IMR-90 (cell line): ENCODE data around the gene DHX34. TPM values are rescaled to one million over a fixed set of nuclear protein-coding genes. Genes with fewer than 3 reads are reported as not detected.

Experiments used
- ATAC-seq: fragments of 200-7000 bp; cut with Tn5 transposase; 2 replicates; pipeline ENCODE4 v1.9.1; 2020; ENCODE audit warnings: low read depth, mild to moderate bottlenecking, moderate library complexity
- BruUV-seq: library from RNA; stranded (reverse); fragments of 400-500 nt; replicated peaks from 2 replicates; lab custom pipeline; 2021; lab: Mats Ljungman, UMichigan
- CTCF ChIA-PET: fragments of 300-600 bp; formaldehyde crosslinking; extraction: SDS; loops from one replicate; lab custom pipeline; 2021; ENCODE audit warnings: antibody characterized with exemption; lab: Yijun Ruan, JAX
- POLR2A ChIA-PET: fragments of 300-600 bp; sonication (Branson Sonifier 250); formaldehyde crosslinking; loops from one replicate; lab custom pipeline; 2022; ENCODE audit warnings: antibody characterized with exemption; ENCODE audit not compliant: unreplicated experiment; lab: Charles Lee
- DNase-seq: peaks from one replicate; pipeline ENCODE4 v3.0.0; 2013
- H2AFZ ChIP-seq: replicated peaks from 2 replicates; pipeline ENCODE3; 2013; ENCODE audit warnings: low read length, mild to moderate bottlenecking; ENCODE audit not compliant: poor library complexity
- H2AK5ac ChIP-seq: 2 replicates; pipeline ENCODE4 v1.6.1; 2013; ENCODE audit warnings: low read depth, low read length, inconsistent platforms
- H2AK9ac ChIP-seq: replicated peaks from 2 replicates; pipeline ENCODE3; 2013; ENCODE audit warnings: mild to moderate bottlenecking, low read depth, low read length, moderate library complexity; ENCODE audit not compliant: poor library complexity
- H2BK120ac ChIP-seq: 2 replicates; pipeline ENCODE4 v1.6.1; 2013; ENCODE audit warnings: low read depth, low read length, inconsistent platforms
- H2BK15ac ChIP-seq: 3 replicates; pipeline ENCODE4 v1.6.1; 2013; ENCODE audit warnings: low read depth, low read length, inconsistent platforms
- H2BK20ac ChIP-seq: 2 replicates; pipeline ENCODE4 v1.6.1; 2013; ENCODE audit warnings: low read depth, mild to moderate bottlenecking, inconsistent platforms, low read length, moderate library complexity
- H2BK5ac ChIP-seq: 2 replicates; pipeline ENCODE4 v1.6.1; 2013; ENCODE audit warnings: mild to moderate bottlenecking, low read depth, low read length, inconsistent platforms; ENCODE audit not compliant: poor library complexity, severe bottlenecking
- H3K14ac ChIP-seq: replicated peaks from 2 replicates; pipeline ENCODE4 v1.6.1; 2013; ENCODE audit warnings: low read depth, low read length, inconsistent platforms
- H3K18ac ChIP-seq: 2 replicates; pipeline ENCODE4 v1.6.1; 2013; ENCODE audit warnings: low read depth, low read length, control low read depth
- H3K23ac ChIP-seq: 2 replicates; pipeline ENCODE4 v1.6.1; 2013; ENCODE audit warnings: low read depth, low read length, inconsistent platforms
- H3K27ac ChIP-seq: 2 replicates; pipeline ENCODE4 v1.5.1; 2013; ENCODE audit warnings: mild to moderate bottlenecking, control low read depth, low read length; ENCODE audit not compliant: insufficient read depth
- H3K27me3 ChIP-seq: 2 replicates; pipeline ENCODE4 v1.6.1; 2013; ENCODE audit warnings: low read length; ENCODE audit not compliant: control insufficient read depth, insufficient read depth
- H3K36me3 ChIP-seq: 2 replicates; pipeline ENCODE4 v1.6.1; 2013; ENCODE audit warnings: low read length, mixed read lengths; ENCODE audit not compliant: control insufficient read depth, insufficient read depth
- H3K4ac ChIP-seq: 2 replicates; pipeline ENCODE4 v1.6.1; 2013; ENCODE audit warnings: low read depth, low read length, inconsistent platforms
- H3K4me1 ChIP-seq: 2 replicates; pipeline ENCODE4 v1.6.1; 2013; ENCODE audit warnings: low read length, mixed read lengths; ENCODE audit not compliant: control insufficient read depth, insufficient read depth
- H3K4me2 ChIP-seq: 2 replicates; pipeline ENCODE4 v1.6.1; 2013; ENCODE audit warnings: low read depth, mild to moderate bottlenecking, control low read depth, low read length, moderate library complexity
- H3K4me3 ChIP-seq: 2 replicates; pipeline ENCODE4 v1.5.1; 2013; ENCODE audit warnings: low read depth, mild to moderate bottlenecking, control low read depth, low read length, moderate library complexity; ENCODE audit not compliant: insufficient read depth
- H3K56ac ChIP-seq: 2 replicates; pipeline ENCODE4 v1.6.1; 2013; ENCODE audit warnings: low read length, inconsistent platforms; ENCODE audit not compliant: insufficient read depth; ENCODE audit errors: extremely low read depth
- H3K79me1 ChIP-seq, 2 experiments: 2 replicates each; pipeline ENCODE4 v1.6.1; 2013; ENCODE audit warnings: low read length in 2 of 2, inconsistent platforms in 1 of 2, low read depth in 1 of 2
- H3K9ac ChIP-seq: 2 replicates; pipeline ENCODE4 v1.6.1; 2013; ENCODE audit warnings: low read depth, low read length, control low read depth
- H3K9me1 ChIP-seq: 2 replicates; pipeline ENCODE4 v1.6.1; 2013; ENCODE audit warnings: low read length, inconsistent platforms; ENCODE audit not compliant: insufficient read depth
- H3K9me3 ChIP-seq: 2 replicates; pipeline ENCODE4 v1.6.1; 2013; ENCODE audit warnings: low read length; ENCODE audit not compliant: control insufficient read depth, insufficient read depth
- H4K20me1 ChIP-seq: 2 replicates; pipeline ENCODE4 v1.6.1; 2013; ENCODE audit warnings: low read length, inconsistent platforms; ENCODE audit not compliant: insufficient read depth
- H4K5ac ChIP-seq: 2 replicates; pipeline ENCODE4 v1.6.1; 2013; ENCODE audit warnings: mild to moderate bottlenecking, low read depth, low read length, control low read depth
- H4K8ac ChIP-seq, 2 experiments: 2 replicates each; pipeline ENCODE4 v1.6.1; 2013; ENCODE audit warnings: low read depth in 2 of 2, low read length in 2 of 2, control low read depth in 1 of 2, inconsistent platforms in 1 of 2
- H4K91ac ChIP-seq: 2 replicates; pipeline ENCODE4 v1.6.1; 2013; ENCODE audit warnings: low read depth, low read length, inconsistent platforms; ENCODE audit not compliant: insufficient read depth
- BHLHE40 ChIP-seq: fragments of 150-350 bp; IDR thresholded peaks from 2 replicates; pipeline ENCODE4 v1.6.1; 2016; ENCODE audit warnings: mild to moderate bottlenecking, low read depth, low read length
- CTCF ChIP-seq: conservative IDR thresholded peaks from 2 replicates; pipeline ENCODE4 v1.5.1; 2012; ENCODE audit warnings: mild to moderate bottlenecking, low read depth, low read length, improper control_type of control experiment
- ELK1 ChIP-seq: fragments of 150-350 bp; IDR thresholded peaks from 2 replicates; pipeline ENCODE4 v1.6.1; 2016; ENCODE audit warnings: low read depth, mild to moderate bottlenecking, low read length, moderate library complexity, borderline replicate concordance
- FOS ChIP-seq: fragments of 150-350 bp; IDR thresholded peaks from 2 replicates; pipeline ENCODE4 v1.6.1; 2016; ENCODE audit warnings: low read depth, low read length
- MAFK ChIP-seq: IDR thresholded peaks from 2 replicates; pipeline ENCODE4 v1.6.1; 2012; ENCODE audit warnings: low read depth, low read length, improper control_type of control experiment
- MAZ ChIP-seq: IDR thresholded peaks from 2 replicates; pipeline ENCODE4 v1.6.1; 2012; ENCODE audit warnings: low read depth, mild to moderate bottlenecking, low read length, improper control_type of control experiment, moderate library complexity, borderline replicate concordance
- MXI1 ChIP-seq: IDR thresholded peaks from 2 replicates; pipeline ENCODE4 v1.6.1; 2012; ENCODE audit warnings: low read depth, mild to moderate bottlenecking, low read length, moderate library complexity, borderline replicate concordance
- RAD21 ChIP-seq: IDR thresholded peaks from 2 replicates; pipeline ENCODE4 v1.6.1; 2012; ENCODE audit warnings: low read length, improper control_type of control experiment
- RCOR1 ChIP-seq: IDR thresholded peaks from 2 replicates; pipeline ENCODE4 v1.6.1; 2012; ENCODE audit warnings: mild to moderate bottlenecking, low read length, improper control_type of control experiment; ENCODE audit not compliant: insufficient replicate concordance
- SMC3 ChIP-seq: fragments of 150-350 bp; IDR thresholded peaks from 2 replicates; pipeline ENCODE4 v1.6.1; 2016; ENCODE audit warnings: low read depth, mild to moderate bottlenecking, antibody characterized with exemption, low read length, moderate library complexity
- WGBS, 2 experiments: methylation state at CpG; one replicate each; pipeline versions ENCODE4 v1.1.5 to v1.1.7; 2013; ENCODE audit warnings: missing lambda C conversion rate in 2 of 2; ENCODE audit not compliant: insufficient read length in 1 of 2; ENCODE audit errors: extremely low coverage in 2 of 2; 5-methylcytosine and 5-hydroxymethylcytosine counted together
- dilution Hi-C: fragments of 300-500 bp; cut with HindIII; formaldehyde crosslinking; loops from one replicate; pipeline ENCODE4 v1.14.3; 2018; ENCODE audit warnings: low sequenced_read_pairs; ENCODE audit not compliant: unreplicated experiment
- in situ Hi-C: fragments of 300-500 bp; cut with MboI; formaldehyde crosslinking; loops from 3 replicates; pipeline ENCODE4 v1.14.3; 2019; ENCODE audit warnings: low sequenced_read_pairs, inconsistent platforms, mixed read lengths
- intact Hi-C: fragments of 100-400 bp; cut with micrococcal nuclease; formaldehyde crosslinking; loops from 2 replicates; pipeline ENCODE4 v1.10.0; 2022
- polyA plus RNA-seq, 3 experiments: library from polyadenylated mRNA; depleted of rRNA; stranded (reverse); fragments of >200 nt; gene quantifications; 2 replicates each; pipeline ENCODE4 v1.2.3, GENCODE V29; 2012; ENCODE audit warnings: low replicate concordance in 1 of 3
- total RNA-seq: library from RNA; depleted of rRNA; stranded (reverse); fragments of >200 nt; gene quantifications from 2 replicates; pipeline ENCODE4 v1.2.3, GENCODE V29; 2012
- TF ChIP-seq, protein P1 (sequence below): fragments of 150-350 bp; IDR thresholded peaks from 2 replicates; pipeline ENCODE4 v1.6.1; 2017; ENCODE audit warnings: mild to moderate bottlenecking, antibody characterized with exemption, low read length, low read depth

DHX34 gene
- total and polyA plus RNA-seq, 2 of the 4 experiments (the other 2 are of a cell fraction): 4.5 to 13.7 TPM

GRCh38 chr19:47339196-47339880, 9.8 kb upstream of the DHX34 start:
- H3K4ac ChIP-seq: no peak overlapping the region
- no peaks in the 10 kb centered on the region for H3K4me1 ChIP-seq
- H2BK120ac ChIP-seq: no peak overlapping the region
- no peak overlapping the region for H3K14ac ChIP-seq
- peaks cover 5% of the 10 kb centered on the region; the same call in 1 of the 2 replicates for H3K27me3 ChIP-seq
- H4K20me1 ChIP-seq: no peaks in the 10 kb centered on the region
- TF ChIP-seq MAZ (no peak), RCOR1 (no peak), MAFK (no peak), CTCF (no peak), BHLHE40 (no peak), MXI1 (no peak), ELK1 (no peak), SMC3 (no peak), RAD21 (no peak), FOS (no peak)
- TF ChIP-seq, protein P1, sequence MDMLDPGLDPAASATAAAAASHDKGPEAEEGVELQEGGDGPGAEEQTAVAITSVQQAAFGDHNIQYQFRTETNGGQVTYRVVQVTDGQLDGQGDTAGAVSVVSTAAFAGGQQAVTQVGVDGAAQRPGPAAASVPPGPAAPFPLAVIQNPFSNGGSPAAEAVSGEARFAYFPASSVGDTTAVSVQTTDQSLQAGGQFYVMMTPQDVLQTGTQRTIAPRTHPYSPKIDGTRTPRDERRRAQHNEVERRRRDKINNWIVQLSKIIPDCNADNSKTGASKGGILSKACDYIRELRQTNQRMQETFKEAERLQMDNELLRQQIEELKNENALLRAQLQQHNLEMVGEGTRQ: no peak
- in situ Hi-C loops: no loop called here
- no peak overlapping the region for H3K4me2 ChIP-seq
- no peak overlapping the region for H4K91ac ChIP-seq
- H3K56ac ChIP-seq: no peak overlapping the region
- no peak overlapping the region for H2AFZ ChIP-seq
- no peak overlapping the region for H2BK20ac ChIP-seq
- H3K27ac ChIP-seq: no peak overlapping the region
- H3K79me1 ChIP-seq: no peaks in the 10 kb centered on the region
- POLR2A ChIA-PET: no interaction called here
- H4K8ac ChIP-seq: no peak overlapping the region
- intact Hi-C loops: no loop called here
- H2AK5ac ChIP-seq: no peak overlapping the region
- BruUV-seq: no TSS peak
- CTCF ChIA-PET: no interaction called here
- H2BK5ac ChIP-seq: no peak overlapping the region
- no peaks in the 10 kb centered on the region for H3K36me3 ChIP-seq
- no peaks in the 10 kb centered on the region for H3K9me3 ChIP-seq
- H2AK9ac ChIP-seq: no peak overlapping the region
- 72% methylated on average over 4 of the region's 10 CpGs; no CpG with 5 or more reads in 1 of the 2 experiments for WGBS, 2 experiments
- H4K5ac ChIP-seq: no peak overlapping the region
- no peak for DNase-seq
- no peak overlapping the region for H2BK15ac ChIP-seq
- no peak overlapping the region for H3K18ac ChIP-seq
- H3K9me1 ChIP-seq: 0 out of 2 replicates have a peak, but pooled peaks cover 2% of the 10 kb centered on the region
- H3K9ac ChIP-seq: no peak overlapping the region
- no peak for ATAC-seq
- no peak overlapping the region for H3K23ac ChIP-seq
- dilution Hi-C loops: no loop called here
- H3K4me3 ChIP-seq: no peak overlapping the region
